Effector CD4-positive, alpha-beta T cell (primary cell): ENCODE measurements around the gene SLCO4C1.

Source experiments
- DNase-seq: peaks from one replicate; pipeline ENCODE4 v3.0.0-alpha.2; 2020

The SLCO4C1 gene

GRCh38 chr5:102271759-102272158, 24.3 kb downstream of the SLCO4C1 start:
- no peak for DNase-seq

DNA sequence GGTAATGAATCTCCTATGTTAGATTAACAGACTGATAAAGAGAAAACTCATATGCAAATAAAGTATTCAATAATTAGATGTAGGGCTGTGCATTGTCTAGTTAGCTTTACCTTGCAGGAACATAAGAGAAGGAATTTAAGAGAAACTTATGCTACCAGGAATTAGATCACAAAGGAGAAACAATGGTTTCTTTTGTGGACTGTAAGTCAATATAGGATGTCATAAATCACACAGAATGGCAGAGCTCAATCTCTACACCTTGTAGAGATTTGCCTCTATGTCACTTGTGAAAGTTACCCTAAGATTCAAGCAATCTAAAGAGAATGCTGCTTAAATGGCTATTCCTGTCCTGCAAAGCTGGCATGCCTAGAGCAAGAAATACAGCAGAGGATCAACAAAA, 26.0 kb downstream of the SLCO4C1 start:
- DNase-seq = no peak

GRCh38 chr5:102262688-102263087, 33.4 kb downstream of the SLCO4C1 start:
- DNase-seq = no peak

DNA sequence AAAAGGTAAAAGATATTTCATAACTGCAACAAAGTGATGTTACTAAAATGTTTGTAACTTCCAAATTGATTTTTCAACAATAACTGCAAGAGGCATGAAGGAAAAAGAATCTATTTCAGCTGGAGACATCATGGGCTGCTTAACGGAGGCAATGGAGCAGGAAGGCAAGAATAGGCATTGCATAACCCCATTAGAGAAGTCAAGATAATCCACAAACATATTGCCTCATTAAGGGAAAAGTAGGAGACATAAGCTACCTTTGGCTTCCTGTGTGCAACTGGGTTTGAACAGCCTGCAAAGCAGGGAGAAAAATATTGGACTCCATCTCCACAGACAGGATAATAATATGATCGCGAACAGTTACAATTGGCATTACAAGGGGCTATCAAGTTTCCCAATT, 46.7 kb downstream of the SLCO4C1 start:
- no peak for DNase-seq

DNA sequence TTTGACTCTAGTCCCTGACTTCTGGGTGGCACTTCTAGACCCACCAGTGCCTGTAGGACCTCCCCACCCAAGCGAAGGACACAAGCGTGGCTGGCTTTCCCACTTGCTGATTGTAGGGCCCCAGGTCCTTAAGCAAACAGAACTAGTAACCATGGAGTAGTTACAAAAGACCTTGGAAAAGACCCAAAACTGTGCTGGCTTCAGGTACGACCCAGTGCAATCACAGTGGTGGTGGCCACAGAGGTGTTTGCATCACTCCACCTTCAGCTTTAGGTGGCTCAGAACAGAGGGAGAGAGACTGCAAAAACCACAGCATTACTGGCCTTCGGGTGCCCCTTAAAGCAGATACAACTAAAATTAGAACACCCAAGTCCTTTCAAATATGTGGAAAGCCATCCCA, 52.9 kb downstream of the SLCO4C1 start:
- no peak for DNase-seq

DNA sequence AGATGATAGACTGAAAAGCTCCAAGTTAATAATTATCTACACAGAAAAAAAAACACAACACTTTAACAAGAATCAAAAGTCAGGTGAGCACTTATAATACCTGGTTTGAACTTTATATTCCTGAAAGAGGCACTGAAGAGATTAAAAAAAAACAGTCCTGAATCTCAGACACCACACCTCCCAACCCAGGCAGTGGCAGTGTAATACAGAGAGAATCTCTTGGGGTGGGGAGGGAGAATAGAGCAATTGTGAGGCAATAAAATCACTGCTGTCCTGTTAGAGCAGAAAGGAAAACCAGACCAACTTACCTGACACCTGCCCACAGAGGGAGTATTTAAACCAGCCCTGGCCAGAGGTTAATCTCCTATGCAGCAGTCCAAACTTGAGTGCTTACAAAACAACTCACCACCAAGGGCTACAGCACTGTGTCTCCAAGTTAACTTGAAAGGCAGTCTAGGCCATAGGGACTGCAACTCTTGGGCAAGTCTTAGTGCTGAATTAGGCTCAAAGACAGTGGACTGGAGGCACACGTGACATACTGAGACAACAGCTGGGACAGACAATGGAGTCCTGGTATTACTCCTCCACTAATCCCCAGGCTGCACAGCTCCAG, 54.2 kb downstream of the SLCO4C1 start:
- no peak for DNase-seq

GRCh38 chr5:102231693-102232619, 64.1 kb downstream of the SLCO4C1 start:
- DNase-seq = no peak

DNA sequence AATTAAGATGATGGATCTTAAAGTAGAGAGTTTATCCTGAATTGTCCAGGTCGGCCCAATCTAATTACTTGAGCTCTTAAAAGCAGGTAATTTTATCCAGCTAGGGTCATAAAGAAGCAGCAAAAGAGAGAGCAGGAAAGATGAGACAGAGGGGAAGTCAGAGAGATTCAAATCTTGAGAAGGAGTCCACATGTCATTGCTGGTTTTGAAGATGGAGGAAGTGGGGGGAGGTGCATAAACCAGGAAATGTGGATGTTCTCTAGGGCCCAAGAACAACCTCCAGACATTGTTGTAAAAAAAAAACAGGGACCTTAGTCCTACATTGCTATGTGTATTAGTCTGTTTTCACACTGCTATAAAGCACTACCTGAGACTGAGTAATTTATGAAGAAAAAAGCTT, 66.4 kb downstream of the SLCO4C1 start:
- DNase-seq = no peak

DNA sequence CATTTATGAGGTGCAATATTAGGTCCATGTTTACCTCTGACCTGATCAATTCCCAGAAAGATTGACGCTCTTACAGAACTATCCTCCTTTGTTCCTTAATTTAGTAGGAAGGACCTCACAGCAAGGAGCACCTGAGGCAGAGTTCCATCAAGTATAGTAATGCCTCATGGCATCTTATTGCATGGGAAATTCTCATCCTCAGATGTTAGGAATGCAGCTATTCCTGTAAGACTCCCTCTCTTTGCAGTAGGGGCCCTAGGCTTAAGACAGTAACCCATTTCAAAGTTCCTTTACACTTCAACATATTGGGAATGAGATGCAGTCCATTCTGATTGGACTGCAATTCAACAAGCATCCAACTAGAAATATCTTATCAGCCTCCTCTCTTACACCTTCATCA, 69.8 kb downstream of the SLCO4C1 start:
- no peak for DNase-seq

DNA sequence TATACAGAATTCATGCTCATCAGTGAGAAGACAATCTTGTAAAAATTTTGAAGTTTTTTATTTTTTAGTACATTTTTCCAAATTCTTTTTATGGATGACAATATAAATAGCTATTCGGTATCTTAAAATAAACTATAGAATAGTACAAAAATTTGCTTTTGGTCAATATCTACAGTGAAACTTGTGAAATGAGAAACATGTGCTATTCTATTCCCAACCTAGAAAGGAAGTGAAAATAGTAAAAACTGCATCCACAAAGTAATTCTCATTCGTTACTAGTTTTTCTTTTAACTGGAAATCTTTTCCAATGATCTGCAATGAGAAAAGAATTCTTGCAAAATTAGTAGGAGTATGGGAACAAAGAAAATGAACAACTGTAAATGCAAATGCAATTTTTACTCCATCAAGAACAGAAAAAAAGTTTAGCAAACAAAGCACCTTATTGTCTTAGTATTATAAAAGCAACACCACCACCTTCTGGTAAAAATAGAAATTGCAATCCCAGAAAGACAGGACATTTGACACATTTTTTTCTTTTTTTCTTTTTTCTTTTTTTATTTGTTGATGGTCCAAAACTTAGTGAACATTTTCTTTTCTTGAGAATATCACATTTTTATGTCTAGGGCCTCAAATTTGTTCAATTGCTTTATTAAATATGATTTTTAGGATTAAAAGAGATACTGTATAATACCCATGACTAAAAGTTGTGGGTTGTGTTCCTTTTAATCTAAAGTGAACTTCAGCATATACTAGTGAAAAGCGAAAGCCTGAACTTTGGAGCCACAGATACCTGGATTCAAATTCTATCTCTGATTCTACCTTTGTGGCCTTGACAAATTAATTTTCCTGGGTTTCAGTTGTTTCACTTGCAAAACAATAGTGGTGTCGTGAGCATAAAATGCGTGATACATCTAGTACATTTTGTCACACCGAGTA, 72.3 kb downstream of the SLCO4C1 start:
- DNase-seq = no peak

DNA sequence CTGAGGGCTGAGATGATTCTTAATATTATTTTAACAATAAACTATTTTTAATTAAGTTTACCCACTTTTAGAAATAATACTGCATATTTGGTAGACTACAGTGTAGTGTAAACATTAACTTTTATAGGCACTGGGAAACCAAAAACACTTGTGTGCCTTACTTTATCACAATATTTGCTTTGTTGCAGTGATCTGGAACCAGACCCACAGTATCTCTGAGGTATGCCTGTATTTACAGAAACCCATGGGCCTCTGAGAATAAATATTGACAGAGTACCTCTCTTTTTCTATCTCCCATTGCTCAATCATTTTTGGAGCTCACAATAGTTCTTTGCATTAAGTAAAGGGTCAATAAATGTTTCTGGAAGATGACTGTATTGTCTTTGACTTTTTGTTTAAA, 73.3 kb downstream of the SLCO4C1 start:
- DNase-seq = no peak

DNA sequence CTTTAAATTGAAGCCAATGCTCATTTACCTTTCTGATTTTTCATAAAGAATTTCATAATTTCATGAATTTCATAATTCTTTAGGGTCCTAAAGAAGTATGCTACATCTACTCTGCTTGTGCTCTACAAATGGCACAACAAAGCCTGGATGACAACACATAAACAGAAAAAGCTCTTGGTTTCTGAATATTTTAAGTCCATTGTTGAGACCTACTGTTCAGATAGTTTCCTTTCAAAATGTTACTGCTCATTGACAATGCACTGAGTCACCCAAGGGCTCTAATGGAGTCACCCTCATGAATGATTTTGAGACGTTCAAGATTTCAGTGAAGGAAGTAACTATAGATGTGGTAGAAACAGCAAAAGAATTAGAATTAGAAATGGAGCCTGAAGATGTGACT, 74.1 kb downstream of the SLCO4C1 start:
- DNase-seq = no peak

GRCh38 chr5:102218159-102218558, 77.9 kb downstream of the SLCO4C1 start:
- DNase-seq = no peak

- DNase-seq = no peak
Measured at GRCh38 chr5:102216678-102217077, 79.4 kb downstream of the SLCO4C1 start.

DNA sequence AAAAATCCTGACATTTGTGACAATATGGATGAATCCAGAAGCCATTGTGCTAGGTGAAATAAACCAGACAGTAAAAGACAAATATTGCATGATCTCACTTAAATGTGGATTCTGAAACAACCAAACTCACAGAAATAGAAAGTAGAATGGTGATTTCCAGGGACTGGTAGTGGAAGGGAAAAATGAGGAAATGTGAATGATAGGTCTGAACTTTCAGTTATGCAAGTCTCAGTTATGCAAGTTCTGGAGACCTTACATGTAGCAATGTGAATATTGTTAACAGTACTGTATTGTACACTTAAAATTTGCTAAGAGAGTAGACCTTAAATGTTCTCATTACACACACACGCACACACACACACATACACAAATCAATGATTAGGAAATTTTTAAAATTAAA, 84.9 kb downstream of the SLCO4C1 start:
- no peak for DNase-seq

DNA sequence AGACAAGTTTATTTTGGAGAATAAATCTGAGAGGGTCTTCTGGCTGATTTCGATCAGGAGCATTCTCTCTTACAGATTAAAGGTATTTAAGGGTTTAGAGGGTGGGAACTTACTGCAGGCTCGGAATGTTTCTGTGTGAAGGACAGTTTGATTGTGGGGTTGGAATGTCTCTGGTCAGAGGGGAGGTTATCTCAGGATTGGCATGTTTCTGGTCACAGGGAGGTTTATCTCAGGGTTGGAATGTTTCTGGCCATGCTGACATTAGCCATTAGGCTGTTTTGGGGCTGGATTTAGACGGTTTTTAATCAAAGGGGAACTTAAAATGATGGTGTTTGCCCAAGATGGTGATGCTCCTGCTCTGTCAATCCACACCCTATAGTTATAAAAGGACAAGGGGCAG, 95.2 kb downstream of the SLCO4C1 start:
- DNase-seq = no peak

DNA sequence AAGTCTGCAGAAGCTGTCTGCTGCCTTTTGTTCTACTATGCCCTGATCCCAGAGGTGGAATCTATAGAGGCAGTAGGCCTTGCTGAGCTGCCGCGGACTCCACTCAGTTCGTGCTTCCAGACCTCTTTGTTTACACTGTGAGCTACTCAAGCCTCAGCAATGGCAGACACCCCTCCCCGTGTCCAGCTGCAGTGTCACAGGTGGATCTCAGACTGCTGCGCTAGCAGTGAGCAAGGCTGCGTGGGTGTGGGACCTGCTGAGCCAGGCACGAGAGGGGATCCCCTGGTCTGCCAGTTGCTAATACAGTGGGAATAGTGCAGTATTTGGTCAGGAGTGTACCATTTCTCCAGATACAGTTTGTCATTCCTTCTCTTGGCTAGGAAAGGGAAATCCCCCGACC, 99.6 kb downstream of the SLCO4C1 start:
- DNase-seq = no peak
